Bronchial epithelial cell (primary cell): ENCODE results near the gene ECPAS. TPM values are rescaled to one million over a fixed set of nuclear protein-coding genes. Genes with fewer than 3 reads are reported as not detected.

ENCODE experiments used
- DNase-seq: peaks from one replicate; pipeline ENCODE4 v3.0.0-alpha.2; 2010; ENCODE audit warnings: low read depth
- FAIRE-seq: peaks from 2 replicates; lab custom pipeline; 2011; peaks lifted over from hg19 to GRCh38; lab: Jason Lieb, UNC
- H3K27me3 ChIP-seq: 2 replicates; pipeline ENCODE4 v1.5.1; 2011; ENCODE audit warnings: low read length; ENCODE audit not compliant: control insufficient read depth, insufficient read depth
- H3K36me3 ChIP-seq: 2 replicates; pipeline ENCODE4 v1.5.1; 2011; ENCODE audit warnings: low read length; ENCODE audit not compliant: control insufficient read depth, insufficient read depth
- H3K4me3 ChIP-seq: 2 replicates; pipeline ENCODE4 v1.5.1; 2011; ENCODE audit warnings: mild to moderate bottlenecking, low read depth, low read length, control low read depth
- CTCF ChIP-seq: IDR thresholded peaks from 2 replicates; pipeline ENCODE4 v1.5.1; 2011; ENCODE audit warnings: mild to moderate bottlenecking, moderate library complexity, low read length, control low read depth, inconsistent platforms; ENCODE audit not compliant: insufficient read depth, severe bottlenecking
- total RNA-seq: library from RNA; depleted of rRNA; stranded (reverse); fragments of >200 nt; gene quantifications from 2 replicates; pipeline ENCODE4 v1.2.1, GENCODE V29; 2014

Gene ECPAS
- total RNA-seq, 1 donor from 2014 or later: 102 TPM

DNA sequence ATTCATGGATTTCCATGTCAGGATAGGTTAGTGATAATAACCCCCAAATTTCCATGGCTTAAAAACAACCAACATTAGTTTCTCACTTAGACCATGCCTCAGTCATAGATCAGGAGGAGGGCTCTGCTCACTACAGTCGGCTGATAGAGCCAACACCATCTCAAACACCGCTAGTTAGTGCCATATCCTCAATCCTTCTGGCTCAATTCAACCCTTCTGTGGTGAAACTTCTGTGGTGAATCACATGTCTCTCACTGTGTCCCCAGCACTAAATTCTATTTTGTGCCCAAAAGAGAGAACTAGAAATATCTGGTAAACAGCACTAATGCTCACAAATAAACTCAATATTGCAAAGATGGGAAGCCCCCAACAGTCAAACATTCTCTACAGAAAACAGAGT is 21.1 kb downstream of the ECPAS start:
- TF ChIP-seq CTCF: no peak
- Histone ChIP-seq H3K4me3 (no peak overlapping the region), H3K27me3 (no peaks in the 10 kb centered on the region), H3K36me3 (peaks cover 2% of the 10 kb centered on the region)
- no peak for FAIRE-seq
- no peak for DNase-seq

- FAIRE-seq (no peak), DNase-seq (peak; percentile 22)
- Histone ChIP-seq H3K4me3 (no peak overlapping the region), H3K36me3 (no peaks in the 10 kb centered on the region), H3K27me3 (no peaks in the 10 kb centered on the region)
- no peak for TF ChIP-seq CTCF
Measured at GRCh38 chr9:111458139-111459009, 25.8 kb downstream of the ECPAS start.

GRCh38 chr9:111456529-111456928 is 27.7 kb downstream of the ECPAS start:
- FAIRE-seq: no peak
- DNase-seq: no peak
- TF ChIP-seq CTCF: no peak
- no peak overlapping the region for H3K4me3 ChIP-seq
- H3K27me3 ChIP-seq: no peaks in the 10 kb centered on the region
- H3K36me3 ChIP-seq: no peaks in the 10 kb centered on the region

GRCh38 chr9:111455638-111456037 is 28.5 kb downstream of the ECPAS start:
- FAIRE-seq (no peak), DNase-seq (no peak)
- no peak for TF ChIP-seq CTCF
- Histone ChIP-seq H3K4me3 (no peak overlapping the region), H3K36me3 (no peaks in the 10 kb centered on the region), H3K27me3 (no peaks in the 10 kb centered on the region)

DNA sequence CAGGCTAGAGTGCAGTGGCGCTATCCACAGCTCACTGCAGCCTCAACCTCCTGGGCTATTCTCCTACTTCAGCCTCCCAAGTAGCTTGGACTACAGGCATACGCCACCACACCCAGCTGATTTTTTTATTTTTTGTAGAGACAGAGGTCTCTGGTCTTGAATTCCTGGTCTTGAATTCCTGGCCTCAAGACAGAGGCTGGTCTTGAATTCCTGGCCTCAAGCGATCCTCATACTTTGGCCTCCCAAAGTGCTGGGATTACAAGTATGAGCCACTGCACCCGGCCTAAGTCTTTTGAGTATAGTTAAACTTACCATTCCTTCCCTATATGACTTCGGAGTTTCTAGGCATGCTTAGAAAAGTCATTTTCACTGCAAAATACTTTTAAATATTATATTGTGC is 29.4 kb downstream of the ECPAS start:
- no peak overlapping the region for H3K4me3 ChIP-seq
- no peak for TF ChIP-seq CTCF
- no peak for FAIRE-seq
- H3K27me3 ChIP-seq: no peaks in the 10 kb centered on the region
- no peak for DNase-seq
- H3K36me3 ChIP-seq: peaks cover 1% of the 10 kb centered on the region
